ENCODE measurements around the gene FBH1.
"Not testable (repeated sequence)": the region's sequence is repeated elsewhere in the genome, so short reads cannot be mapped to it uniquely, and the experiment has no call there.

Gene FBH1

DNA sequence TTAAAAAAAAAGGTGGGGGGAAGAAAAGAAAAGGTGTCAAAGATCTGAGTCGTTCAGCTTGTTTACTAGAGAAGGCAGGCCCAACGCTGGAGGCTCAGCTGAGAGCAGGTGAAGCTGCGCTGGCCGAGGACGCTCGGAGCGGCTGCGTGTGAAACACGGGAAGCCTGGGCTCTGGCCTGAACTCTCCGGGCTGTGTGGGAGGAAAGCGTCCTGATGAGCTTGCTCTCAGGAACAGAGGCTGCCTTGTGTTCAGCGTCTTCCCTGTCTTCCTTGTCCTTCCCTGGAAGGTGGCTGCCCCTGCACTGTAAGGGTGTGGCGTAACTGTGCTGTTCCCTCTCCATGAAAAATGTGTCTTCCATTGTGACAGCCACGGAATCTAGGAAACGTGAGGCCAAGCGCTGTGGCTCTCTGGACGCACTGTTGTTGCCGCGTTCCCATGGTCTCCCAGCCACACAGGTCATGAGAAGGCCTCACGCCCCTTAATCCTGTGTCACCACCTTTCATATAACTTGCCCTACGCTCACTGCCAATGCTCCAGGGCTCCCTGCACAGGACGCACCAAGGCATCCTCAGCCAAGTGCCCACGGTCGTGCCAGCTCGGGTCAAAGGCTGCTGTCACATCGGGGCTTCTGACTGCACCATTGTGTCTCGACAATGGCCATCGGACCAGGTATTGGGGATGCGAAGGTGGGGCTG lies 71.5 kb downstream of the FBH1 start:
- DNase-seq: no peak

DNA sequence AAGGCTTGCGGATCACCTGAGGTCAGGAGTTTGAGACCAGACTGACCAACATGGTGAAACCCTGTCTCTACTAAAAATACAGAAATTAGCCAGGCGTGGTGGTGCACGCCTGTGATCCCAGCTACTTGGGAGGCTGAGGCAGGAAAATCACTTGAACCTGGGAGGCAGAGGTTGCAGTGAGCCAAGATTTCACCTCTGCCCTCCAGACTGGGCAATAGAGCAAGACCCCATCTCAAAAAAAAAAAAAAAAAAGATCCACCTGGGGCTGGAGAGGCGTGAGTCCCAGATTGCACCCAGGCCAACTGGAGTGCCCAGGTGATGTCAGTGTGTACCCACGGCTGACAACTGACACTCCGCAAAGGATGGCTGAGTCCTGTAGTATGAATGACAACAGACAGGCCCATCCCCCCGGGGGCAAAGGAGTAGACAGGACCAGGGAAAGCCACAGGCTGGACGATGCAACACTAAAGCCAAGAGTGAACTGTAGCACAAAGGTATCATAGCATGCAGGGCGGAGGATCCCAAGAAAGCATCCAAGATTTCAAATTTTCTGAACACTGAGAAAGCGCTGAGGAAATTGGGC lies 72.4 kb downstream of the FBH1 start:
- not testable (repeated sequence) for DNase-seq

DNA sequence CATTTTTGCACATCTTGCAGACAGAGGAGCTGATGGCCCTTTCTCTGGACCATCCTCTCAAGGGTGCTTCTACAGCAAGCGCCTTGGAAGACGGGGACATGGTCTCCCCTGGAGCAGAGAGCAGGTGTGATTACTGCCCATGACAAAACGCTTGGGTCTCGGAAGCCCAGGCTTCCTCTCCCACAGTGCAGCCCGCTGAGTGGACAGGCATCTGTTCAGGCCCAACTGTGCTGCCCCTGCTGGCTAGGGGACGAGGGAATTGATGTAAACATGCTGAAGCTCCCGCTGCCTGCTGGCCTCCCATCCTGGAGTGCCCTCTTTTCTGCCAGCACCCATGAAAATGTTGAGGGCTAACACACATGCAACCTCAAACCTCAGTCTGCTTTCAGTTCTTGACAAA lies 73.0 kb downstream of the FBH1 start:
- no peak for DNase-seq

DNA sequence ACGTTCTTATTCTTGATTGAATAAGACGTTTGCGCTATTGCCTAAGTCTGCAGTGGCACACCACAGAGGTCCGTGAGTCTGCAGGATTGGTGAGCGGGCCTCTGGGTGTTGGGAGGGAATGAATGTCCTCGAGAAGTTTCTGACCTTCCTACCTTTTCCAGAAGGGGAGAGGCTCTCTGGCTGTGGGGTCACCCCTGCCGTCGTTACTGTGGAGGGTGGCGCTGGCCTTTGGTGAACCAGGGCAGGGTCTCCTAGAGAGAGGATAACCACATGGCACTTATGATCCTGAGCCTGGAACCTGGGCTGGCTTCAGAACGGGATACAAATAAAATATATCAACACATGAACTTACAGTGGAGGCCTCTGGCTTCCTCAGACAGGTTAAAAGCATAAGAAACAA lies 73.5 kb downstream of the FBH1 start:
- DNase-seq: no peak

DNA sequence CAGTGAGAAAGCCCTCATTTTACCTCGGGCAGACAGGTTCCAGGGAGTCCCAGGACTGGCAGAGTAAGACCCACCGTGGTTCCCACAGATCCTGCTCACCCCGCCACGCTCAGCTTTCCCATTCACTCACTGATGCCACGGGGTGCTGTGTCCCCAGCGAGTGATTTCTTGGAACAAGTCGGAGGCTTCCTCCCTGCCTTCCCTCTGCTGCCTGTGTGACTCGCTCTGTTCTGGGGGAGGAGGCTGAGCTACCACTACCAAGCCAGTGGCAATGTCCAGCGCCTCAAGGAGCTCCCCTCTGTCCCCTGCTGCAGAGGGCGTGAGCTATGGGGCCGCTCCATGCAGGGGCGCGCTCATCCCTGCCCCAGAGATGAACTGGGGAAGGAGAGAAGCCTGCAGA lies 74.7 kb downstream of the FBH1 start:
- DNase-seq: no peak

DNA sequence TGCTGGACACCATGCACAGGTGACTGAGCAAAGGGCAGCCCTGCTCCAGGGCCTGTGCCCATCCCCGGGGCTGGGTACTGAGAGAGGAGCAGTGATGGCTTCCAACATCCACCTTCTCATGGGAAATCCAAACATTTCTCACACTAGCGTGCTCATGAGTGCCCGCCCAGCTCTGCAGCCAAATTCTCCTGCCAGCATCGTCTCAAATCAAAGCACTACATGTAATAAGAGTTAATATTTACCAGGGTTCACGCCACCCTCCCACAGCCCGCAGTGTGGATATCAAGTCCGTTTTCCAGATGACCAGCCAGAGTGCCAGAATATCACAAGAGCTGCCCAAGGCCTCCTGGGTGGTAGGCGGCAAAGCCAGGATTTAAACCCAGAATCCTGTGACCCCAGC lies 75.2 kb downstream of the FBH1 start:
- DNase-seq: no peak

DNA sequence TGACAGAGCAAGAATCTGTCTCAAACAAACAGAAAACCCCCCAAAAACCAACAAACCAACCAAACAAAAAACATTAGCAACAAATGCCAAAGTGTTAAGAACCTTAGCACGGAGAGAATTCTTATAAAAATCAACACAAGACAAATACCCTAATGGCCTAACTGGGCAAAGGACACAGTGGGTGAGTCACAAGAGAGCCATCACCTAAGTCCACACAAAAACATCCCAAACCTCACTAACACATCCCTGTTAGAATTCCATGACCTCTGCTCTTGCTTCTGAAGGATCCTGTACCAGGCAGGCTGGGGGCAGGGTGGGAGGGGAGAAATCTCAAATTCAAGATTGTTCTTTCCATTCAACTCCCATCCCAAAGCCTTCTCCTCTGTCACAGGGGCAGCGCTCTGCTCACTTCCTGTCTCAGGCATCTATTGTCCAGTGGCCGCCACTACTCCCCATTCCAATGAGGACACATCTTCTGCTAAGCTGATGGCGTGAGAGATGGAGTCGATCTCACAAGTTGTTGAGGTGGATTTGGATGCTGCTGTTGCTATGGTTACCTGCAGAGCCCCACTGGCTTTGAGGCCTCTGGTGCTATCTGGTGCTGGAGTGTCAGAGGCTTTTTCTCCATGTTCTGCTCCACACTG lies 78.1 kb downstream of the FBH1 start:
- DNase-seq: no peak

DNA sequence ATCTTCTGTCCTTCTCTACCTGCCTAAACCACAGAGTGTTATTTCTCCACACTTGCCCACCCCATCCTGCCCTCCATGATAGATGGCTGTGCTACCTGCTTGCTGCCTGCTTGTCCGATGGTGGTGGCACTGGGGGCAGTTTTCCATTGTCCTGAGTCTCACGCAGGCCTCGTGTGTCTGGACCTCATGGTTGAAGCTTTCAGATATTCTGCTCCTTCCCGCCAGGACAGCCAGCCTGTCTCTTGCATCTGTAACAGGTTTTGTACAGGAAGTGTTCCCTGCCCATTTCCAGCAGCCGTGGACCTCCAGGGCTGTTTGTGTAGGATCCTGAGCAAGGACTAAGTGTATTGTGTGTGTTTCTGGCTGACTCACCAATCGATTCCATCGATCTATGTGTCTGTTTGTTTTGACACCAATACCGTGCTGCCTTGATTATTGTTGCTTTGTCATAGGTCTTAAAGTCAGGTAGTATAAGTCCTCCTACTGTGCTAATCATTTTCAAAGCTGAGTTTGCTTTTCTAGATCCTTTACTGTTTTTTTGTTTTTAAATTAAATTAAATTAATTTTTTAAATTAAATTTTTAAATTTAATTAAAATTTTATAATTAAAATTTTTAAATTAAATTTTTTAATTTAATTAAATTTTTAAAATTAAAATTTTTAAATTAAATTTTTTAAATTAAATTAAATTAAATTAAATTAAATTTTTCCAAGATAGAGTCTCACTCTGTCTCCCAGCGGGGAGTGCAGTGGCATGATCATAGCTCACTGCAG lies 78.8 kb downstream of the FBH1 start:
- no peak for DNase-seq

DNA sequence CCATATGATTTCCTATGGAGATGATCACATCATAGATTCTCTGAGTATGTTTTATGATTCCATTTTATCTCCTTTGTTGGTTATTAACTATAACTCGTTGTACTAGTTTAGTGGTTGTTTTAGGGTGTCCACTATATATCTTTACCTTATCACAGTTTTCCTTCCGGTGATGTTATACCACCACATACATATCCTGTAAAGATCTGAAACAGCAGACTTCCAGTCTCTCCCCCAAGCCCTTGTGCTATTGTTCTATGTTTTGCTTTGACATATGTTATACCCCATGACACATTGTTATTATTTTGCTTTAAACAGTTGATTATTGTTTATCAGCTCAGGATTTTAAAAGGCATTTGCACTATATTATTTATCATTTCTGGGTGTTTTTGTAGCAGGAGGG lies 80.0 kb downstream of the FBH1 start:
- DNase-seq: no peak

DNA sequence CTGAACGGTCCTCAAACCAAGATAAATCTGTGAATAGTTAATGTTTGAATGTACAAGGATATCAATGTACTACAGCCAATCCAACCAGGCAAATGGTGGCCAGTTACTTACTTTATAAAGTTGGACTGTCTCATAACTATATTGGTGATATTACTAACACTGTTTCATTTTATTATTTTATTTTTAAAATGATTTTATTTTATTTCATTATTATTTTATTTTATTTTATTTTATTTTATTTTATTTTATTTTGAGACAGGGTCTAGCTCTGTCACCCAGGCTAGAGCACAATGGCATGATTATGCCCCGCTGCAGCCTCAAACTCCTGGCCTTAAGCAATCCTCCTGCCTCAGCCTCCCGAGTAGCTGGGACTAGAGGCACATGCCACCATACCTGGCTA lies 80.5 kb downstream of the FBH1 start:
- no peak for DNase-seq

DNA sequence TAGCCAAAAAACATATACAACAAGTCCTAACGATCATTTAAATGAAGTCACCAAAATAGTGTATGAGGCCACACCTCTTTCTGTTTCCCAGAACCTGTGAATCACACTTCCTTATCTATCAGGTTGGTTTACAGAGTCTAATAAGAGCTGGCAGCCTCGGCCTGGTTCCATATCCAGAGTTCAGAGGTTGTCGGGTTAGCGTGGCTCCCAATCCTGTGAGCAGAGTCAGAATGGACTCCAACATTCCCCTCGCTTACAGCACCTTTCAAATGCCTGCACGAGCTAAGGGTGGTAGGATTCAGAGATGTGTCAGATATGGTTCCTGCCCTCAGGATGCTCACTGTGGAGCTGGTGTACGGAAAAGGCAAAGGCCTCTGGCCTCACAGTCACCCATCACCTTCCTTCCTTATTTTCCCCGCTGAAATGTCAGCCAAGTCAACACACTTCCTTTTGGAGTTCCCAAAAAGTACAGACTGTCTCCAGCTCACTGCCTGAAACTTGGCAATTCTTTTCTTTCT lies 81.3 kb downstream of the FBH1 start:
- peak; percentile 54 for DNase-seq

DNA sequence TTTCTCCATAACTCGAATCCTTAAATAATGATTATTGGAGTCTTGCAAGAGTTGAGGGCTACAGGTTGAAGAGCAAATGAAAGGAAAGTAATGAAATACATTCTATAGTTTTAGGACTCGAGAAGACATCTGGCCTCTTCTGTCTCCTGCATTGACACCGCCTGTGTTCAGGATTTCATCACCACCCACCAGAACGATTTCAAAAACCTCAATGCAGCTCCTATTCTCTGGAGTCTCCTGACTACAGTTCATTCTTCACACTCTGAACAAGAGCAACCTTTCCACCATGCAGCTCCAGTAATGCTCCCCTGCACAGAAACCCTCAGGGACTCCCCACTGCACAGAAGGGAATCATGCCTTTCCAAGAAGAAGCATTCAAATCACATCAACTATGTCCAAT lies 81.8 kb downstream of the FBH1 start:
- no peak for DNase-seq

DNA sequence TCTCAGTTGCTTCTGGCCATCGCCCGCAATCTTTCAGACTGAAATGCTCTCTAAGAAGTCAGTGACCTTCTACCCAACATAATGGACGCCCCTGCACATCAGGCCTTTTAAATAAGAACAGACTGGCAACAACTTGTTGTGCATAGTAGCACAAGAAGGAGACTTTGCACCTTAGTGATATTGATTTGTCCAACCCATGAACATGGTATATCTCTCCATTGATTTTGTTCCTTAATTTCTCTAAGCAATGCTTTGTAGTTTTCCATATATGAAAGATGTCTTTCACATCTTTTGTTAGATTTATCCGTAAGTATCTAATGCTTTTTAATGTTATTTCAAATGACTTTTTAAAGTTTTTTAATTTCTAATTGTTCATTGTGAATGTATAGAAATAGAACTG lies 83.0 kb downstream of the FBH1 start:
- DNase-seq: no peak

DNA sequence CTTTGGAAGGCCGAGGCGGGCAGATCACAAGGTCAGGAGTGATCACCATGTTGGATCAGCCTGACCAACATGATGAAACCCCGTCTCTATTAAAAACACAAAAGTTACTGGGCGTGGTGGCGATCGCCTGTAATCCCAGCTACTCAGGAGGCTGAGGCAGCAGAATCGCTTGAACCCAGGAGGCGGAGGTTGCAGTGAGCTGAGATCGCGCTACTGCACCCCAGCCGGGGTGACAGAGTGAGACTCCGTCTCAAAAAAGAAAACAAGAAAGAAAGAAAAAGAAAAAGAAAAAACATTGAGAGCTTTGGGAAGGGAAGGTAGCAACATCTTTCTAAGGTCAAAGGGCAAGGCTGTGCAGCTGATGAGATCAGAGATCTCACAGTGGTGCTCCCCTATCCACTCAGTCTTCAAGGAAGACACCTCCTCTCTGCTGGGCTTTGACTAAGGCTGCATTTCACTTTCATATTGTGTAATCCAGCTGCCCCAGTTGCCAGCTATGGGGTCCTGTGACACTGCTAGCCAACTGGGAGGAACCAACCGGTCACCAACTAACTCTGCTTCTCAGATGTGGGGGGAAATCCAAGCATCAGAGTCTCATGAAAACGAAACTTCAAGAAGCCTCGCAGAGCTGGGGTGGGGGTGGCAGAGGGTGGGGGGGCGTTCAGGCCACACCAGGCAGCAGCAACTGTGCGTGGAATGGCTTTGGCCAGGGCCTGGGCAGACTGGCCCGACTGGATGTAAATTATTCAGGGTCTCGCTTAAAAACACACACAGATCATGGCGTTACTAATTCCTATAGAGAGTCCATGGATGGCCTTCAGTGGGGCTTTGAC lies 85.8 kb downstream of the FBH1 start:
- DNase-seq: peak; percentile 83

DNA sequence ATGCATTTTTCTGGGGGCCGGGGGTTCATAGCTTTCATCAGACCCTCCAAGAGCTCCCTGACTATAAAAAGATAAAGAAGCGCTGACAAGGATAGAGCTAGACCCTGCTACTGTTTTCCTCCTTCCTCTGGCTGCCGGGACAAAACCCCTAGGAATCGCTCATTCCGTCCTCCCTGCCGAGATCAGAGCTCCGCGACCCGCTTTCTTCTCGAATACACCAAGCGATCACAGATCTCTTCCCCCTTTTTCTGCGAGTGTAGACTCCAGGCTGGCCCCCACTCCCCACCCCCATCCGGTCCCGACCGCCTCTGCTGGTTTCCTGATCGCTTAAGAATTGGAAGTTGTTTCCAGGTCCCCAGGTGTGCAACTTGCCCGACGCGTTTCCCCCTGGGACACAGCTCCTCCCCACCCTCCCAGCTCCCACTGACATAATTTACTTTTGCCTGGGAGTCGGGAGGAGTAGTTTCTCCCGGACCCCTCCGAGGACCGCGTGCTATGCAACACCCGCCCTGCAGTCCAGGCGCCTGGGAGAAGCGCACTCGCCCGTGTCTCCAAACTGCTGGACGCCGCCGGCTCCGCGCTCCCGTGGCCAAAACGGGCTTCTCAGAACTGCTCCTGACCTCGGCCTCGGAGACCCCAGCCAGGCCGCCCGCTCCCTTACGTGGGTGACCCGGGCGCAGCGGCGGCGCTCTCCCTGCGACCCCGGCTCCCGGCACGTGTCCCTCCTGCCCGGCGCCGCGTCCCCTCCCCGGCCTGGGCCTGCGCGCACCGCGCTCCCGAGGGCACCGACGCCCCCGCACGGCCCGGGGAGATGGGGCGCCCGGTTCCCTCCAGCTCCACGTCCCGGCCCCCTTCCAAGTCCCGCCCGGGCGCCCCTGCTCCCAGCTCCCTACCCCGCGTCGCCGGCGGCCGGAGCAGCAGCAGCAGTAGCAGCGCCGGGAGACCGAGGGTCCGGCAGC lies 86.7 kb downstream of the FBH1 start:
- DNase-seq: peak; percentile 40

DNA sequence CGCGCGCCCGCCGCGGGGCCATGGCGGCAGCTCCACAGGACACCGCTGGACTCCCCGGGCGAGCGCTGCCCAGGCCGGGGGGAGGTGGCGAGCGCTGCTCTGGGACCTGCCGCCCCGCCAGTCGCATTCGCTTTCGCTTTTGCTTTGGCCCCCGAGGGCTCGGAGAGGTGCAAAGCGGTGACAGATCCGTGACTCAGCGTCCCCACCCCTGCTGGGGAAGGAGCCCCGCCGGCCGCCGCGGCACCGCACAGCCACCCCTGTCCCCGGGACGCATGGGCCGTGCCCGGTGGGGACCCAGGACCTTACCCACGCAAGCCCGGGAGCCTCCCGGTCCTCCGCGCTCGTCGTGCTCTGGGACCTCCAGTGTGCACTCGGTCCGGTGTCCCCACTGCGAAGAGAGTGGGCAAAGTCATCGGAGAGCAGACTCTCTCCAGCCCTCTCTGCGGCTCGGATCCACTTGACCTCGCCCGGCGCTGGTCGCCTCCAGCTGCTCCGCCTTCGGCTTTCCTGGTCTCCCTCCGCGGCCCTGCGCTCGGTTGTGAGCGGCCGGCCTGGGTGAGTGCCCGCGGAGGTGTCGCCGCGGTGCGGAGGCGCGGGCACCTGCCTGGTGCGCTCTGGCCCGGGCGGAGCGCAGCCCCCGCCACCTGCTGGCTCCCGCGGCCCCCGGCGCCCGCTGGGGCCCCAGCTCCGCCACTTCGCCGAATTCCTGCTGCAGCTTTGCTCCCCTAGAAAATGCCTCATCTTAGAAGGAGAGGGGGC lies 87.6 kb downstream of the FBH1 start, which contains the start of gene IL15RA:
IL15RA (minus strand) TSS at position 73 of the 759 bp plus-strand sequence; CDS start at position 22, 51 bp downstream.
- DNase-seq: peak; percentile 85

DNA sequence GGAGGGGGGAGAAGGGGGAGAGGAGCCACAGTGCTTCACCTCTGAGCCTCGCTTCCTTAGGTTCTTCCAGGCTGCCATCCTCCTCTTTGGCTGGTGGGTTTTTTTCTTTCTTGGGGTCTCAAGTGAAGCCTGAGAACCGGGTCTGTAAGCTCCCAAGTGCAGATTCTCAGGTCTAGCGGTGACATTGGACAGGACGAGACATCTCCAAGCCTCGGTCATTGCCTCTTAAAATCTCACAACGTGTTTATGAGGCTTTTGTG lies 88.1 kb downstream of the FBH1 start:
- no peak for DNase-seq

DNA sequence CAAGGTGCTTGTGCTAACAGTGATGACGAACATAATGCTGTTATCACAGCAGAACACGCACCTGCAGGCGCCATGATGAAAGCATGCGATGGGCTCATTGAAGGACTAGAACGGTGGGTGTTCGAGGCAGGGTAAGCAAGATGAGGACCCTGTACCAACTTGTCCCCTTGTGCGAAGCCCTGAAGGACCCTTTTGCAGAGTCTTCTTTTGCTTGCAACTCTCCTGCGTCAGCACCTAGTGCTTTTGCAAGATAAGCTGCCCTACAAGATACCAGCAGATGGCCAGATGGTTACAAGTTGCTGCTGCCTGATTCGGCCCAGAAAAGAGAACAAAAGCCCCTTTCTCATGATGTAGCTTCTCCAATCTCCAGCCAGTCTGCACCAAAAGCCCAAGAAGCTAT lies 91.5 kb downstream of the FBH1 start:
- DNase-seq: no peak

DNA sequence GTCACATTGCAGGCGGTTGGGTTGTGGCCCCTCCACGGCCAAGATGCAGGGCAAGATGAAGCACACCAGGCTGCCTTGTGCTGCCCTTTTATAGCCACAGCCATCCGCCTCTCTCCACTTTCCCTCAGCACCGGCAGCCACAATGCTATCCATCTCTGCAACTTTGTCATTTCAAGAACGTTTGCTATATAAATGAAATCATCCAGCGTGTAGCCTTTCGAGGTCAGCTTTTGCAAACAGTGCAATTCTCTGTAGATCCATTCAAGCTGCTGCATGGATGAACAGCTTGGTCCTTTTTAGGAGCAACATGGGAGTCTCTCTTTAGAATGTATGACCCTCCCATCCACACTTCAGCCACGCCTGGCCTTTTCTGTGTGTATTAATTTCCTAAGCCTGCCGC lies 93.7 kb downstream of the FBH1 start:
- DNase-seq: no peak

DNA sequence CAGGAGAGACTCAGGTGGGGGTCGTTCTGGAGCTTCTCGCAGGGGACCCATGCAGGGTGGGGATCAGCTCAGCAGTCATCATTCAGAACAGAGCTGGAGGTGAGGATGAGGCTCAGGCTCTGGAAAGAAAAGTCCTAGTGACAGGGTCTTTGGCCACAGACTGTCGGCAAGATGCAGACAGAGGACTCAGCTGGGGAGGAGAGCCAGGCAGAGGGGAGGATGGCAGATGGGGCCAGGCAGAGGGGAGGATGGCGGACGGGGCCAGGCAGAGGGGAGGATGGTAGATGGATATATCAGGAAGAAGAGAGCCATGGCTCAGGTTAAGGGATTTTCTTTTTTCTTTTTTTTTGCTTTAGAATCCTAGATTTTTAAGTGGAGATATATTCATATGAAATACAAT lies 95.0 kb downstream of the FBH1 start:
- DNase-seq: no peak
